DMS 273 (cell line): ENCODE data around the gene BCAS3.

ENCODE experiments used
- DNase-seq: peaks from one replicate; lab custom pipeline; 2025; ENCODE audit not compliant: unreplicated experiment; lab: John Stamatoyannopoulos, UW

Gene BCAS3

DNA sequence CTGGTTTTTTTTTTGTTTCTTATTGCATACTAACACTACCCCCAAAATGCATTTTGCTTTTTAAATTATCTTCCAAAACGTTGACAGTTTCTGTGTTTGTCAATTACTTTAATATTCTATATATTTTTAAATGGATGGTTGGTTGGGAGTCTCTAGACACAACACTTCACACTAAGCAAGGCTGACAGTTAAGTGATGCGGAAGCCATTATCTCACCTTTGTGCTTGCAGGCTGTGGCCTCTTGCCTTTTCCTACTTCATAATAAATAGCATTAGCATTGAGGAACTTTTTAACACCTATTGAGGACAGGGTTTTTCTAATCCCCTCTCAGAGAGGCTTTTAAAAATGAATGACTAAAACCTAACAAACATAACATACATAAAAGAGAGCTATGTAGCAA is 441.2 kb downstream of the BCAS3 start:
- no peak for DNase-seq

DNA sequence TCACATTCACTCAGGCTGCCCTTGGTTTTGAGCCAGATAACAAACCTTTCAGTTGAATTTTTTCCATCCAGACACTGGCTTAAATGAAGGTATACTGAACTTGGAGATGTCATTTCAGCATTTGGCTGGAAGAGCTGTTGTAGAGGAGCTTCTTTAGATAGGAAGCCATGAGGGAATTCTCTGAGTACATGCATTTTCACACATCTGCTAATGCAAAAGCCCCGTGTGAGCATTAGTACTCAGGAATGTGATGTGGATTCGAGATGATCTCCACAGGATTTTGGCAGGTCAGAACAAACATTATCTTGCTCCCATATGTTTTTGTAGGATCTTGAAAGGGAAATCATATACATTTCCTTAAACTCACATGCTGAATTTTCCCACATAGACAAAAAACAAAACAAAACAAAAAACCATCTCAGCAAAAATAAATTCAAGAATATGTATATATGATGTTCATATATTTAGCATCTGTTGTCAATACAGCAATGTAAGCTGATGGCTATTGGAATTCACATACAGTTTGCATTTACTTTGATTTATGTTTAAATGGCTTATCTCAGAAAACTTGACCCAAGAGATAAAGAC is 444.8 kb downstream of the BCAS3 start:
- DNase-seq = peak; percentile 17

DNA sequence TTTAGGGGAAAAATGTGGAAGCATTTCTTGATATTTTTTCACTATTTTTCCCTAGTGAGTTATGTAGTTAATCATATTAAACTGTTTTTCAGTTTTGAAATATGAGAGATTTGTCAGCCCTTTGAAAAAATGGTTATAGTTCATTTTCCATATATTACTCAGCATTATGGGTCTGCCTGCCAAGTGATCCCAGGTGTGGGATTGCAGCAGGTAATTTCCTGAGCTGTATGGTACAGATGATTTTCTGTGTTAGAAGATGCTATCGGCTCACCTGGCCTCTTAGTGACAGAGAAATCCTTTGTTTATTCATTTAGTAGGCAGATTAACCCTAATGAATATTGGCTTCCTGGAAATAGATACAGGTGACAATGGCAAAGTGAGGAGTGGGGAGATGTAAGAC is 446.9 kb downstream of the BCAS3 start:
- DNase-seq = no peak

DNA sequence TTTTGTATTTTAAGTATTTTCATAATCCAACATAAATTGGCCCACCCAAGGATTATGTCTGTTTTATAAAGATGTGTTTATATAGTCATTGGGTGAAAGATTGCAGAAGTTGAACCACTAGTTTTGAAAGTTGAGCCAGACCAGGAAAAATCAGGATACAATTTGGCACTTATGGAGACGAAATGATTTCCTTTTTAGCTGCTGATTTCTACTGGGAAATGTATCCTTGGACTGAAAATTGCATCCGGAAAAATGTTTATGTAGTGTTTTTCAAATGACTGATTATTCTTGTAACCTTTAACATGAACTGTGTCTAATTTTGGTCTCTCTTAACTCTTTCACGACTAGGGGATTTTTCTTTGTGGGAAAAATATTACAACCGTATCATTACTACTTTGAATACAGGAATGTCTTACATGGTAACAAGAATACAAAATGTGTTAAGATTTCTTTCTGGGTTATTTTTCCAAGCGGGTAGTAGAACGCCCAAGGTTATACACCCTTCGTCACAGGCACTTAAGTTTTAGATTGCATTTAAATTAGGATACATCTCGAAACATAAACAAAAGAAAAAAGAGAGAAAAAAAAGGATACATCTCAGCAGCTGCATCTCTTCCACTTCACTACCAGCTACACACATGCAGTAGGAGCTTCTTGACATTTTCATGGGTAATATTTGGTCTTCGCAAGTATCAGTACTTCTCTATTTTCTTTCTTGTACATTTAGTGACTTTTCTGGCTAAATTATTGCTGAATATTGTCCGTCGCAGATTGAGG is 449.0 kb downstream of the BCAS3 start:
- no peak for DNase-seq

DNA sequence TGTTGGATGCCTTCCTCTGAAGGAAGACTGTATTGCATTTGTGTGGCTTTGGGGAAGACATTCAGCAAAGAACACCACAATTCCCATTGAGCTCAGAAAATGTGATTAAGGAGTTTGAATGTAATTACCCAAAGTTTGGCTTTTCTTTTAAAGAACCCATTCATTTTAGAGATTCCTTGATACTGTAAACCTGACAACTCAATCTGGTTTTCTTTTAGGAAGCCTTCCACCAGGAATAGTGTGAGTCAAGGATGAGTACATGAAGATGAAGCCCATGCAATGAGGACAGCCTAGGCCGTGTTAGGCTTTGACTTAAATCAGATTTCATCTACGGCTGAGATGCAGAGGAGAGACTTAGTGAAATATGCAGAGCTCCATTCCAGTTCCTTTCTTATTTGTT is 450.3 kb downstream of the BCAS3 start:
- DNase-seq = no peak

DNA sequence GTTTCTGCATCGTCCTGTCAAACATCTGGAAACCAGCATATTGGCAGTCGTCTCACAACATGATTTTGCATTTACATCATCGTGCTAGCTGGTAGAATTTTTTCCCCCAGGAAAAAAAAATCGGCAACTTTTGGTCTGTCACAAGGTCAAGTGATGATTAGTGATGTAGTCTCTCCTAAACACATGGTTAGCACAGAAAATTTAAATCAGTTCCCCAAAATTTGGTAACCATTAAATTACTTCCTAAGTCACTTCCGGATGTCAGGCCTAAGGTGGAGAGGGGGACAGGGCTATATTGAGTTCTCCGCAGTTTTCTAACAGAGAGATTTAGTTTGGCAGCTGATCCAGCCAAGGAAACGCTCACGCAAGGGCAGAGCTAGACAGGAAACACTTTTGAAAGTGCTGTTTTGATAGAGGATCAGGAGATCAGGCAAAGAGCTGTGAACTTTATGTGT is 451.0 kb downstream of the BCAS3 start:
- no peak for DNase-seq

DNA sequence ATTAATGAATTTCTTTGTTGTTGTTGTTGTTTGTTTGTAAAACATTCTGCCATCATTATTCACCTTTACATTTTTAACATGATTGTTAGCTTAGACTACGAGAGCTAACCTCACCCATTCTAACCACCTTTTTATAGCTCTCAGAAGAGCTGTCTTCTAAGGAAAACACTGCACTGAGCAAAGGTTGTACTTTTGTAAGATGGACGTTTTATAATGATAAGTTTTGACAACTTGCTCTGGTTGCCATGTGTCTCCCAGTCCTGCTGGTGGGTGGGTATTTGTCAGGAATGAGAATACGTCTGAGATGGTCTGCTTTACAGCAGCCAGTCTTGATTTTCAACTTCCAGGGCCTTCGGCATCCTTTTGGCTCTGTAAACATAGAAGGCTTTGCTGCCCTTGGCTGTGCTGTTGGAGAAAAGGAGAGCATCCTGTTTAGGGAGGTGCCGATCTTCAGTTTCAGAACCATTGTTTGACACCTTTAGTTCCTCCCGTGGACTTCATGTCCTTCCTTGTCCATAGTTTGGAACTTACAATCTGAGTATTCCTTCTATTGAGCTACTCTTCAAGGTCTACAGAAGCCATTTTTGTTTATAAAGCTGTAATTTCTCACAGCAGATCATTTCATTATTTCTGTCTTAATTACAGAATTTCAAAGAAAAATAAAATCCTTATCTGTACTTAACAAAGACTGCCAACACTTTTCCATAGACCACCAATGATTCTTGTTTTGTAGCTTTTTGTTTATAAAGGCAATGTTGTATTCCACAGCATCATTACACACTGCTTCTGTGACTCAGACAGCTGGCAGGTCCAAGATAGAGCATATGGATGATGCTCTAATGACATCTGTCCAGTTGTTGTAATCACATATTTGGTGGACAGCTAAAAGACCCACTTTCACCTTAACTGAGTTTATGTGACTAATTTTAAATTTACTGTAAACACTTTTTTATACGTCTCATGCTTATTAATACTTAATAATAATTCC is 451.9 kb downstream of the BCAS3 start:
- DNase-seq = peak; percentile 76

DNA sequence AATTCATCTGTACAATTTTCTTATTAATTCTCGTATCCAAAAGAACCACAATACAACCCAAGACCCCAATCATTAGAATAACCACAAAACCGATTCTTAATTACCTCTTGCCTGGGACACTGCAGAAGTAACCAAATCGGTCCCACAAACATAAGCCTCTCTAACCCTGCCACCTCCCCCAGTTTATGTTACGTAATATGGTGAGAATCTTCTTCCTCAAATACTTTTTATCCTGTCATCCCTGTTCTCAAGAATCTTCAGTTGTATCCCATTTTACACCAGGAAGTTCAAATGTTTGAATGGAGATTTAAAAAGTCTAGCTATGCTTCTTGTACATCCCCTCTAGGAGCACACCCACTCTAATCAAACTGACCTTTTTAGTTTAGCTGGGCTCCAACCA is 452.7 kb downstream of the BCAS3 start:
- peak; percentile 21 for DNase-seq

DNA sequence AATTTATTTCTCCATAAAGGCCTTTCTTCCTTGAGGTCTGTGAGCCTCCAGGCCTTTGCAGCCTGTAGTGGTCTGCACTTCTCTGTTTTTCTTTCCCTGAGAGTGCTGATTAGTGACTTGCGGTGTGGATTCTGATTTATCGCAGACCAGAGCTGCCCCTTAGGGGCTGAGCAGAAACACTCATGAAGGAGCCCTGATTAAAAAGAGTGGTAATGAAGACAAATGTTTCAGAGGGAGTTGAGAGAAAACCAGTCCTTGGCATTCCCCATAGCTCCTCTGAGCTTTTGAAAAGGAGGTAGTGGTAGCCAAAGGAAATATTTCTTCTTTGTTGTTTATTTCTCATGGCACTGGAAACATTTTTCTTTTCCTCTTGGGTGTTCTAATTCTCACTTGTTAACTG is 453.9 kb downstream of the BCAS3 start:
- no peak for DNase-seq

DNA sequence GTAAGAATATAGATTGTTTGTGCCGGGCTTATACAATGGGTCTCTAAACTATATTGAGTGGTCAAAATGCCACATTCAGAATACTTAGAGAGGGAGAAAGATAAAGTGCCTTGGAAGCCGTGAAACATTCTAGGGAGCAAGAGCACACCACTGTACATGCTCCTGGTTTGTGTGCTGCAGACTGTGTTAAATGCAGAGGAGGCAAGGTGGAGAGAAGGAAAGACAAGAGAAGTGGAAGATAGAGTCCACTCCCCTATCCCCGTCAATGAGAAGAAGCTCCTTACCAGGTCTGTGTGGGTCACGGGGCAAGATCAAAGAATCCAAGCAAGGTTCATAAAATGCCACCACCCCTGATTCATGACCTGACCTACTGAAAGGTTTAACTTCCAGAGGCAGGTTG is 454.9 kb downstream of the BCAS3 start:
- DNase-seq = no peak

DNA sequence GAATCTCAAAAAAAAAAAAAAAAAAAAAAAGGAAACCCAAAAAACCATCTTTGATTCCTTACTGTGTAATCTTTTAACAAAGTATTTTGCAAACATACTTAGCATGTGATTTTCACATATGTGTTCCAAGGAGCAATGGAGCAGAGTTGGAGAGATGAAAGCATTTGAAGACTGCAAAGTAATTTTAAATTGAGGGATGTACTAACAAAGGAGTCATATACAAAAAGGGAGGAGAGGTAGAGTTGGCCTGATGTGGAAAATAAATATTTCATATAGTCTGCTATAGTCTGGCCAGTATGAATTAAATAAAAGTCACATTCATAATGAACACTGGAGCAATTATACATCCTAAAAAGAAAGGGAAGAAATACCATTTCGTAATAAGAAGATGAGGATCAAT is 456.2 kb downstream of the BCAS3 start:
- DNase-seq = no peak

DNA sequence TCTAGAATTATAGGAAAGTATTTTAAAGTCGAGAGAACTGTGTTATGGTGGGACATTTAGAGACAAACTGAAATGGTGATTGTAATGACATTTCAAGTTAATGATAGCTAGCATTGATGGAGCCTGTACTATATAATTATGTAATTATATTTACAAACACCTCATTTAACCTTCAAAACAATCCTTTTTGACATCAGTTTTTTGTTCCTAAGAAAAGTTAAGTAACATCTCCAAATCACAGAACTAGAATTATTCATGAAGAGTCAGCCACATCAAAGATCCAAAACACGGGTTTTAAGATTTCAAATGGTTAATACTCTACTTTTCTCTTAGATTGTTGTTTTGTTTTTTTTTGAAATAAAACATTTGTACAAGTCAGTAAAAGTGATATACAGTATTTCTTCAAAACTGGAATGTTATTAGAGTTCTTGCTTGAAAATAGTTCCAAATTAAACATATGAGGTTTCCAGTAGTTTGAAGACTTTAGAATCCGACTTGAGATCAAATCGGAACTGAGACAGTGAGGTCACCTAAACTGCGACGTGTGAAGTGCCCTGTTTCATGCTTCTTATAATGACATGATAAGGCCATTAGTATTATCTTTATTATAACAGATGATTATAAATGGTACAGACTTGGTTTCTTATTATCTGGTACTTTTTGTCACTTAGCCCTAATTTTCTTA is 457.0 kb downstream of the BCAS3 start:
- DNase-seq = no peak

DNA sequence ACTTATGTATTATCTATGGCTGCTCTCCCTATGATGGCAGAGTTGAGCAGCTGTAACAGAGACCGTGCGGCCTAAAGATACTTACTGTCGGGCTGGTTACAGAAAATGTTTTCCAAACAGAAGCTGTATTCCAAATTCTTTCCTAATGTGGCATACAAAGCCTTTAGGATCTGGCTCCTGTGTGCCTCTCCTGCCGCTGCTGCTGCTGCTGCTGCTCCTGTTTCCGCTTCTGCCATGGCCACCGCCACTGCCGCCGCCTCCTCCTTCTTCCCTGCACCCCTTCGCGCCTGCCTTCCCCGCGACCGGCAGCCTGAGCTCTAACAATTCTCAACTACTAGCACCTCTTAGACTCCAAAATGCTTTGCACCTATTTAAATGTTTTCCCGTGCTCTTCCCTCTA is 458.1 kb downstream of the BCAS3 start:
- no peak for DNase-seq

DNA sequence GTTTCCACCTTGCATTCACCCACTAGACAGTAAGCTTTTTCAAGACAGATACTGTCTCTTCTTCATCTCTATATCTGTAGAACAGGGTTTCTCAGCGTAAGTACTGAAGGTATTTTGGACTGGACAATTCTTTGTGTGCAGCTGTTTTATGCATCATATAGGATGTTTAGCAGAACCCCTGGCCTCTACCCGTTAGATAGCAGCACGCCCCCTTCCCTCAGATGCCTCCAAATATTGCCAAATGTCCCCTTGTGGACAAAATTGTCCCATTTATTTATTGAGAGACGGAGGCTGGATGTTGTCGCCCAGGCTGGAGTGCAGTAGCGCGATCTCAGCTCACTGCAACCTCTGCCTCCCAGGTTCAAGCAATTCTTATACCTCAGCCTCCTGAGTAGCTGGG is 458.6 kb downstream of the BCAS3 start:
- no peak for DNase-seq

DNA sequence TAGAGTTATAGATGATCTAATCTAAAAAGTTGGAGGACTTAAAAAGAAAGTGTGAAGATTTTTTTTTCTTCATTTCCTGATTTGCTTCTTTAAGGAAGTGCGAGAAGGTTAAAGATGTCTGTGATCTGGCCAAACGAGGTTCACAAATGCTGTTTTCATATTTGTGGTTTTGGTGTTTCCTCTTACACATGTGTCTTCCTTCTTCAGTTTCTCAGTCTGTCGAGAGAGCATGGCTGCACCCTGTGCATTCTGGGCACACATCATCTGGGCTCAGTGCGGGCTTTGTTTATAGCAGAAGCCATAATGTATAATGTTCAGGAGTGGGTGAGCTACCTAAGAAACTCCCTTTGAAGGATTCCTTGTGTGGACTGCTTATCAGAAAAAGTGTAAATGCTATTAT is 461.6 kb downstream of the BCAS3 start:
- DNase-seq = no peak

DNA sequence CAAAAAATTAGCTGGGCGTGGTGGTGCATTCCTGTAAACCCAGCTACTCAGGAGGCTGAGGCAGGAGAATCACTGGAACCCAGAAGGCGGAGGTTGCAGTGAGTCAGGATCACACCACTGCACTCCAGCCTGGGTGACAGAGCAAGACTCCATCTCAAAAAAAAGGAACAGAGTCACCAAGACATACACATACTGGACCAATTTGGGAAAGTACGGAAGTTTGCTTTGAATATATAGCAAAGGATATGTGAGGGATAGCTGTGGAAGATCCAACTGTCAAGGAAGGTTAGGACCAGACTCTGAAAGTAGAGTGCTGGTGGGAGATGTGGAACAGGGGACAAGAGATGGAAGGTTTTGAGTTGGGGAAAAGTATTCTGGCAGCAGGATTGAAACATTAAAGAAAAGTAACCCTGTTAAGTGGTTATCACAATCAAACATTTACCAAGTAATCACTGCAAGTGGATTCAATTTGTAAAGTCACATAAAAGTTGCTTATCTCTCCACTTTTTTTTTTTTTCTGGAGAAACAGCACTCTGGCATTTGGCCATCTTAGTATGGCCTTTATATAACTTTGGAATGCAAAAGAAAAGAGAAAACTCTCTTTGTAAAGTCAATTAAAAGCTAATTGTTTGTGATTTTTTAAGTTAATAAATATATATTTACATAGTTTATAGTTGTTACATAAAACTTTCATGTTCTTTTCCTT is 462.6 kb downstream of the BCAS3 start:
- DNase-seq = no peak

DNA sequence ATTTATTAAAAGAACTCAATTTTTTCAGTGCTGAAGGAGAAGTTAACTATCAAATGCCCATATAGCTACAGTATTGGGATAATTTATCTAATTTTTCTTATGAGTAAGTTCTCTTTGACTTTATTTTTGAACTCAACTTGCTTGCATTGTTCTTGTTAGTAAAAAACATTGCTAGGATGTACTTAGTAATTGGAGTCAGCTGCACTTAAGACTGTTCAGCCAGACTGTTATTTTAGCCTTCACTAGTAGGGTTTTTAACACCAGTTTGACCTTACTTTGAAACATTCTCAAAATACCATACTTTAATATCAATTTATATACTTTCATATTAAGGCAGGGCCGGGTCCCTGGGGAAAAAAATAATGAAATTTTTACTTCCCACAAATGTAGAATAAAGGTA is 465.4 kb downstream of the BCAS3 start:
- DNase-seq = no peak

DNA sequence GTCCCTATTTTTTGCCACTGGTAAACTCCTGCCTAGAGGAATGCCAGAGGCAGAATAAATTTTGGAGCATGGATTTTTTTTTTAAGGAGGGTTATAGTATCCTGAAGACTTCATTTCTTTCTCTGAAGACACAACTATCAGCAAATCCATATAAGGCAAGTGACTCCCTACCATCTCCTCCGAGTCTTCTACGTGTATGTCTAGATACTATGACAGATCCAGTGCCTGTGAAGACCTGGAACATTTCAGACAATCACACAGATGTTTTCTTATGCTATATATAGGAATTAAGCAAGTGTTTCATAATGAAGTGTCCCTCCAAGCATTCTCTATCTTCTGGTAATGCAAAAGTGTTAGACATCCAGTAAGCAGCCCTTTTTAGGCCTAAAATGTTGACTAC is 466.5 kb downstream of the BCAS3 start:
- no peak for DNase-seq

DNA sequence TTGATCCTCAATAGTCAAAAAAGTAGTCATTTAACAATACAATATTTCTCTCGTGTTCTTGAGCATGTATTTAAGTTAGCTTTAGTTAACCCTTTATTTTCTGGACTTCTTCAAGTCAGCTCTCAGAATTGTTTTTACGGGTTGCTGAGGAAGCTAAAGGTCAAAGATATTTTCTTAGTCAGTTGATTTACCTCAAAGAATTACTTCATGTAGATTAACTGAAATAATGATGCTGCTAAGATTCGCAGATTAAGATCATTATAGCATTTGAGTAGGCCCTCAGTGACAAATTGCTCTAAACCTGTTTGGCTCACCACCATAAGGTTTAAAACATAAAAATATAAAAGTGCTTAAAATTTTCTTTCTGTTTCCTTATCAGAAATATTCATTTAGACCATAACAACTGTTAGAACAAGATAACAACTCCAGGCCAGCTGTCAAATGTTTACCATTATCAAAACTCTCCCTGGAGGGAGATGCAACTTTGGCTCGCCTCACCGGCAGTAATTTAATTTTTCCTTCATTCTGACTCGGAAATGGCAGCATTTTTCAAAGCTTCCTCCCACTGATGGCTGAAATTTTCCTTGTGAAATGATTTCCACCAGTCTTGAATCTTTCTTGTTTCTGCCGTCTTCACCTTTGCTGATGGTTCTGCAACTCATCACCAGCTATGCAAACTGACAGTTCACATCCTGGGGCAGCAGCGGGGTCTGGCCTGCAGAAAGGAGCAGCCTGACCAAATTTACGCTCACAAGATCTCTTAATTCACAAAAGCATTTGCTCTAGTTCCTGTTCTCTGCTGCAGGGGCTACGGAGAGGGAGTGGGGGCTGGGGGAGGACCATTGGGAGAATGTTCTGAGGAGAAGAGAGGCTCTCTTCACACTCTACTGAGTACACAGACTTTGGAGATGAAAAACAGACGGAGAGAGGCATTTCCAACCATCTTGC is 467.2 kb downstream of the BCAS3 start:
- peak; percentile 55 for DNase-seq
